Osteocyte (in vitro differentiated cells): ENCODE data around the gene EBF3. TPM values are rescaled to one million over a fixed set of nuclear protein-coding genes. Genes with fewer than 3 reads are reported as not detected.

Experiments
- DNase-seq: peaks from one replicate; pipeline ENCODE4 v3.0.0; 2021; ENCODE audit warnings: mixed read lengths; ENCODE audit not compliant: unreplicated experiment; ENCODE audit errors: extremely low spot score
- H3K27ac Mint-ChIP-seq: one replicate; pipeline ENCODE4 v1.8.0; 2021; ENCODE audit warnings: mild to moderate bottlenecking, mixed read lengths; ENCODE audit not compliant: unreplicated experiment
- H3K27me3 Mint-ChIP-seq: one replicate; pipeline ENCODE4 v1.8.0; 2021; ENCODE audit warnings: mixed read lengths; ENCODE audit not compliant: unreplicated experiment
- H3K36me3 Mint-ChIP-seq: one replicate; pipeline ENCODE4 v1.8.0; 2021; ENCODE audit warnings: mixed read lengths; ENCODE audit not compliant: unreplicated experiment
- H3K4me1 Mint-ChIP-seq: one replicate; pipeline ENCODE4 v1.8.0; 2021; ENCODE audit warnings: mixed read lengths; ENCODE audit not compliant: unreplicated experiment
- H3K4me3 Mint-ChIP-seq: one replicate; pipeline ENCODE4 v1.8.0; 2021; ENCODE audit warnings: mild to moderate bottlenecking, moderate library complexity, mixed read lengths; ENCODE audit not compliant: unreplicated experiment
- H3K9me3 Mint-ChIP-seq: one replicate; pipeline ENCODE4 v1.8.0; 2021; ENCODE audit warnings: mixed read lengths; ENCODE audit not compliant: unreplicated experiment
- total RNA-seq: library from RNA; stranded (reverse); gene quantifications from 2 replicates; pipeline ENCODE4 v1.2.1, GENCODE V29; 2021
- TF ChIP-seq, protein P1 (sequence below): fragments of 200-600 bp; sonication (generic); IDR thresholded peaks from 2 replicates; pipeline ENCODE4 v1.5.0; 2021; ENCODE audit warnings: antibody characterized with exemption, mild to moderate bottlenecking, moderate library complexity

EBF3 gene
- total RNA-seq, 1 donor from 2014 or later: 0.59 TPM

DNA sequence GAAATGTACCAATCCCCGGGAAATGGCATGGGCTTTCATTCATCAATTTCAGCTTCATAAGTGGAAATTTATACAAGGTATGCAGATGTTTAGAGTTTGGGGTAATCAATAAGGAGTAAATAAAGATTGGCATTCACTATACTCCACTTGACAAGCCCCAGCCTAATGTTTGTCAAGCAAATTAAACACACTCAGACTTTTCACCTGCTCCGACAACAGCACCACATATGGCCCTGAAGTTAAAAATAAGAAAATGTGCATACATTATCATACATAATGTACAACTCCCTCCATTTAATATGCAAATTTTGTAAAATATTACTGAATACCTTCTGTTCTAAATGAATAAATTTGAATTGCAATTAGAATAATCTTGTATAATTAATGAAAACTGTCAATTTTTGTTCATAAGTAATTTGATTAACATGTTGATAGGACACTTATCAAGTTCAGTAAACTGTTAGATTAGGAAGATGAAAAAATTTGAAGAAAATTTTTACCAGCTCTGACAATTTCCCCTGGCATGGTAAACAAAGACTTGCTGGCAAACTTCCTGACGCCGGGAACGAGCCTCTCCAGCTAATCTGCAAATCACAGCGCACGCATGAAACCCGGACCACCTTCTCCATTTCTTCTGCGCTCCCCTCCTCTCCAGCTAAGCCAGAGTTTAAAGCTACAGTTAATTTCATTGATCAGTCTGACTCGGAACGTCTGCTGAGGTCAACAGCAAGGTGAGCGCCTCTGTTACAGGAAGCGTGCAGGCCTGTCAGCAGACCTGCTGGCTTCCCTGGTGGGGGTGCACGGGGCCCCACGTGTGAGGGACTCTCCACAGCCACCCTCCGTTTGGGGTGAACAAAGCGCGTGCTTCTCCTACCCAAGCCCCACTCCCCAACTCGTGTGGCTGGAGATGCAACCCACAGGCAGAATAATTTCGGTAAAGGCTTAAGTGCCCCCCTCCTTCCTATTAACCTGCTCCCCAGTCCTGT, 70.7 kb downstream of the EBF3 start:
- H3K27ac Mint-ChIP-seq: no peak overlapping the region
- H3K9me3 Mint-ChIP-seq: no peaks in the 10 kb centered on the region
- H3K36me3 Mint-ChIP-seq: no peaks in the 10 kb centered on the region
- no peak overlapping the region for H3K4me3 Mint-ChIP-seq
- no peaks in the 10 kb centered on the region for H3K27me3 Mint-ChIP-seq
- TF ChIP-seq, protein P1, sequence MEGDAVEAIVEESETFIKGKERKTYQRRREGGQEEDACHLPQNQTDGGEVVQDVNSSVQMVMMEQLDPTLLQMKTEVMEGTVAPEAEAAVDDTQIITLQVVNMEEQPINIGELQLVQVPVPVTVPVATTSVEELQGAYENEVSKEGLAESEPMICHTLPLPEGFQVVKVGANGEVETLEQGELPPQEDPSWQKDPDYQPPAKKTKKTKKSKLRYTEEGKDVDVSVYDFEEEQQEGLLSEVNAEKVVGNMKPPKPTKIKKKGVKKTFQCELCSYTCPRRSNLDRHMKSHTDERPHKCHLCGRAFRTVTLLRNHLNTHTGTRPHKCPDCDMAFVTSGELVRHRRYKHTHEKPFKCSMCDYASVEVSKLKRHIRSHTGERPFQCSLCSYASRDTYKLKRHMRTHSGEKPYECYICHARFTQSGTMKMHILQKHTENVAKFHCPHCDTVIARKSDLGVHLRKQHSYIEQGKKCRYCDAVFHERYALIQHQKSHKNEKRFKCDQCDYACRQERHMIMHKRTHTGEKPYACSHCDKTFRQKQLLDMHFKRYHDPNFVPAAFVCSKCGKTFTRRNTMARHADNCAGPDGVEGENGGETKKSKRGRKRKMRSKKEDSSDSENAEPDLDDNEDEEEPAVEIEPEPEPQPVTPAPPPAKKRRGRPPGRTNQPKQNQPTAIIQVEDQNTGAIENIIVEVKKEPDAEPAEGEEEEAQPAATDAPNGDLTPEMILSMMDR: no peak
- DNase-seq: no peak
- H3K4me1 Mint-ChIP-seq: no peaks in the 10 kb centered on the region

DNA sequence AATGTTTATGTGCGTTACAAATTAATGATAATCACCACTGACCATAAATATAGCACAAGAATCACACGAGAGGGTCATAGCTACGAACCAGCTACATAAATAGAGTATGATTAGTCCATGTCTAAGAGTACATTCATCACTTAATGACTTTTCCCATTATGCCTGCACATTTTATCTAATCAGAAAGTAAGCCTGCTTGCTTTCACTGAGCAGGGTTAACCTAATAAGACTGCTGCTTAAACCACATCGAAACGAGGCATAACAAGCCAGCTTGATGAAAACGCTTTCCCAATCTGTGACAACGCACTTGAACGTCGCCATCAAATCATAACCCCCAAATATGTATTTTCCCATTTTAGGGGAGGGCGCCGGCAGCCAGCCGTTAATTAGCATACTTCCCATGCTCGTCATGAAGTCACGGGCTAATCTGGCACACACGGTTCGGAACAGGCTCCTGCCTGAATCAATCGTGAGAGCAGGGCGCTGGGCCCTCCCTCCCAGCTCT, 71.5 kb downstream of the EBF3 start:
- Mint-ChIP-seq H3K27me3 (no peaks in the 10 kb centered on the region), H3K9me3 (no peaks in the 10 kb centered on the region), H3K4me1 (no peaks in the 10 kb centered on the region), H3K4me3 (no peak overlapping the region), H3K27ac (no peak overlapping the region), H3K36me3 (no peaks in the 10 kb centered on the region)
- no peak for DNase-seq
- TF ChIP-seq, protein P1: no peak

DNA sequence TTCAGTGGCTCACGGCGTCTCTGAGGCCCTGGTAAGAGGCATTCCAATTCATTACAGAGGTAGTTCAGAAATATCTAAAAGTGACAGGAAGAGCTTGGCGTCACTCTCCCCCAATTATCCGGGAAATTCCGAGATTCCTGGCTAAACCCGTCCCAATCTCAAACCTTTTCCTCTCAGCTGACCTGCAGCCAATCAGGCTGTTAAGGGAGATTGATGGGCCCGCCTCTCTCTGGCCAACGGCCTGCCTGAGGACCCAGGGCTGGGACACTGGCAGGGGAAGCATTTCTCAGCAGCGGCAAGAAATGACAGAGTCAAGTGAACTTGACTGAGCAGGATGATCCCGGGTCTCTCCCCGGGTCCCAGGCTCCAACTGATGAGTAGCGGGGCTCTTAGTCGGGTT, 72.3 kb downstream of the EBF3 start:
- no peaks in the 10 kb centered on the region for H3K36me3 Mint-ChIP-seq
- DNase-seq: no peak
- H3K27ac Mint-ChIP-seq: no peak overlapping the region
- no peaks in the 10 kb centered on the region for H3K9me3 Mint-ChIP-seq
- H3K4me3 Mint-ChIP-seq: no peak overlapping the region
- TF ChIP-seq, protein P1: no peak
- no peaks in the 10 kb centered on the region for H3K4me1 Mint-ChIP-seq
- no peaks in the 10 kb centered on the region for H3K27me3 Mint-ChIP-seq

DNA sequence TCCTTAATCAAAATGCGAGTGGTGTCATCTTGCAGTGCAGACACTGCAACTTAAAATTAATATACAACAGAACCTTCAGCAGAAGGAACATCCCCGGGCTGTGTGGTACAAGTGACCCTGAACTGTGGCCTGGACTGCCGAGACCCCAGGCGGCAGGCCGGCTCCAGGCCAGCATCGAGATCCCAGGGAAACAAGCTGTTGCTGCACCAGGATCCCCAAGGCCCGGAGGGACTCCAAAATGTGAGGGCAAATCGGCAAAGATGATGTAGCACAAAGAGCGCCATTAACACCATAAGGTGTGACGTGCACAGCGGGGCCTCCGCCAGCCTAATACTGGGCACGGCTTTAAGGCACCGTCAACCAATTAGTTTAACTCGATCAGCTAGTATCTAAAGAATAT, 73.9 kb downstream of the EBF3 start:
- Mint-ChIP-seq H3K36me3 (no peaks in the 10 kb centered on the region), H3K4me1 (no peaks in the 10 kb centered on the region), H3K9me3 (no peaks in the 10 kb centered on the region), H3K27me3 (no peaks in the 10 kb centered on the region), H3K4me3 (no peak overlapping the region), H3K27ac (no peak overlapping the region)
- TF ChIP-seq, protein P1: no peak
- DNase-seq: no peak
